SU-DHL-6 (cell line): ENCODE results near the gene TMEM132A.

Experiments
- H2AFZ ChIP-seq: fragments of 200-600 bp; sonication (generic); 2 replicates; pipeline ENCODE4 v1.6.1; 2014; ENCODE audit warnings: low read depth, mild to moderate bottlenecking, moderate library complexity, mixed read lengths, antibody characterized with exemption, low read length; ENCODE audit not compliant: severe bottlenecking
- H3F3A ChIP-seq: fragments of 200-600 bp; shearing (Covaris generic); 2 replicates; pipeline ENCODE4 v1.6.0; 2016; ENCODE audit warnings: antibody characterized with exemption, mild to moderate bottlenecking; ENCODE audit not compliant: insufficient read depth
- H3K27ac ChIP-seq: fragments of 200-600 bp; sonication (generic); 2 replicates; pipeline ENCODE4 v1.5.1; 2016; ENCODE audit warnings: low read depth, mild to moderate bottlenecking, low read length, moderate library complexity, mixed read lengths
- H3K27me3 ChIP-seq: fragments of 200-600 bp; sonication (generic), shearing (Covaris generic); 2 replicates; pipeline ENCODE4 v1.6.0; 2014; ENCODE audit warnings: mild to moderate bottlenecking, low read length
- H3K36me3 ChIP-seq: fragments of 200-600 bp; sonication (generic); 2 replicates; pipeline ENCODE4 v1.6.1; 2014; ENCODE audit warnings: mild to moderate bottlenecking, low read length, mixed read lengths
- H3K4me2 ChIP-seq: fragments of 300-600, 200-600 bp; shearing (Covaris generic), sonication (generic); 2 replicates; pipeline ENCODE4 v1.6.0; 2014; ENCODE audit warnings: low read length, low read depth, mild to moderate bottlenecking; ENCODE audit not compliant: poor library complexity, severe bottlenecking
- H3K4me3 ChIP-seq: fragments of 200-600 bp; sonication (generic); 2 replicates; pipeline ENCODE4 v1.5.1; 2014; ENCODE audit warnings: antibody characterized with exemption, low read length, mild to moderate bottlenecking, mixed read lengths; ENCODE audit not compliant: insufficient read depth, poor library complexity, severe bottlenecking
- H3K79me2 ChIP-seq: fragments of 200-600 bp; sonication (generic); 2 replicates; pipeline ENCODE4 v1.6.1; 2014; ENCODE audit warnings: mild to moderate bottlenecking, low read length, moderate library complexity; ENCODE audit not compliant: insufficient read depth
- H3K9ac ChIP-seq: fragments of 200-600 bp; sonication (generic); 2 replicates; pipeline ENCODE4 v1.7.0; 2014; ENCODE audit warnings: mild to moderate bottlenecking, low read length
- H3K9me2 ChIP-seq: fragments of 200-600 bp; sonication (generic); replicated peaks from 2 replicates; pipeline ENCODE4 v1.6.1; 2014; ENCODE audit warnings: low read length; ENCODE audit not compliant: insufficient read depth
- H3K9me3 ChIP-seq: fragments of 200-600 bp; sonication (generic); 2 replicates; pipeline ENCODE4 v1.6.1; 2014; ENCODE audit warnings: low read length, mixed read lengths; ENCODE audit not compliant: insufficient read depth
- H4K20me1 ChIP-seq: fragments of 200-600 bp; sonication (generic); 2 replicates; pipeline ENCODE4 v1.6.1; 2014; ENCODE audit warnings: low read depth, mild to moderate bottlenecking, antibody characterized with exemption, low read length, moderate library complexity, mixed read lengths
- CTCF ChIP-seq: fragments of 200-600 bp; sonication (generic); IDR thresholded peaks from one replicate; pipeline ENCODE4 v1.5.1; 2017; ENCODE audit warnings: antibody characterized with exemption, mild to moderate bottlenecking, low read length, moderate library complexity; ENCODE audit not compliant: insufficient read depth, poor library complexity, severe bottlenecking
- EZH2phosphoT487 ChIP-seq: fragments of 200-600 bp; sonication (generic), shearing (Covaris generic); conservative IDR thresholded peaks from 2 replicates; pipeline ENCODE4 v1.6.1; 2018; ENCODE audit warnings: mild to moderate bottlenecking, antibody characterized with exemption, low read length, moderate library complexity, mixed read lengths

Gene TMEM132A

GRCh38 chr11:60974726-60975125, 50.5 kb downstream of the TMEM132A start:
- Histone ChIP-seq H3K27me3 (no peaks in the 10 kb centered on the region), H3K36me3 (no peaks in the 10 kb centered on the region), H4K20me1 (no peaks in the 10 kb centered on the region), H2AFZ (no peak overlapping the region), H3K9me3 (no peaks in the 10 kb centered on the region), H3K79me2 (no peaks in the 10 kb centered on the region), H3K27ac (no peak overlapping the region), H3F3A (no peaks in the 10 kb centered on the region), H3K4me3 (no peak overlapping the region), H3K9me2 (no peaks in the 10 kb centered on the region), H3K9ac (no peak overlapping the region), H3K4me2 (no peak overlapping the region)
- TF ChIP-seq EZH2phosphoT487 (no peak), CTCF (no peak)

GRCh38 chr11:60977224-60977623, 53.0 kb downstream of the TMEM132A start:
- Histone ChIP-seq H3K4me3 (no peak overlapping the region), H3K79me2 (no peaks in the 10 kb centered on the region), H3K27ac (no peak overlapping the region), H3K9me2 (no peaks in the 10 kb centered on the region), H2AFZ (no peak overlapping the region), H3K36me3 (no peaks in the 10 kb centered on the region), H4K20me1 (no peaks in the 10 kb centered on the region), H3K27me3 (no peaks in the 10 kb centered on the region), H3K9me3 (no peaks in the 10 kb centered on the region), H3F3A (no peaks in the 10 kb centered on the region), H3K9ac (no peak overlapping the region), H3K4me2 (no peak overlapping the region)
- TF ChIP-seq CTCF: no peak
- TF ChIP-seq EZH2phosphoT487: no peak

GRCh38 chr11:60977836-60978235, 53.6 kb downstream of the TMEM132A start:
- Histone ChIP-seq H3K36me3 (no peaks in the 10 kb centered on the region), H2AFZ (no peak overlapping the region), H3K9ac (no peak overlapping the region), H3K9me3 (no peaks in the 10 kb centered on the region), H3K79me2 (no peaks in the 10 kb centered on the region), H3K27me3 (no peaks in the 10 kb centered on the region), H3K27ac (no peak overlapping the region), H3F3A (no peaks in the 10 kb centered on the region), H3K4me2 (no peak overlapping the region), H3K9me2 (no peaks in the 10 kb centered on the region), H4K20me1 (no peaks in the 10 kb centered on the region), H3K4me3 (no peak overlapping the region)
- no peak for TF ChIP-seq EZH2phosphoT487
- no peak for TF ChIP-seq CTCF
